Dedifferentiated amniotic fluid mesenchymal stem cell (primary cell): ENCODE results near the gene PBX1.
A peak's percentile ranks its signal among the peaks of the same experiment; 100 is the strongest.
"Not testable (repeated sequence)": the region's sequence is repeated elsewhere in the genome, so short reads cannot be mapped to it uniquely, and the experiment has no call there.

Source experiments
- DNase-seq: peaks from one replicate; pipeline ENCODE4 v3.0.0-alpha.2; 2016; ENCODE audit errors: extremely low spot score

The PBX1 gene

DNA sequence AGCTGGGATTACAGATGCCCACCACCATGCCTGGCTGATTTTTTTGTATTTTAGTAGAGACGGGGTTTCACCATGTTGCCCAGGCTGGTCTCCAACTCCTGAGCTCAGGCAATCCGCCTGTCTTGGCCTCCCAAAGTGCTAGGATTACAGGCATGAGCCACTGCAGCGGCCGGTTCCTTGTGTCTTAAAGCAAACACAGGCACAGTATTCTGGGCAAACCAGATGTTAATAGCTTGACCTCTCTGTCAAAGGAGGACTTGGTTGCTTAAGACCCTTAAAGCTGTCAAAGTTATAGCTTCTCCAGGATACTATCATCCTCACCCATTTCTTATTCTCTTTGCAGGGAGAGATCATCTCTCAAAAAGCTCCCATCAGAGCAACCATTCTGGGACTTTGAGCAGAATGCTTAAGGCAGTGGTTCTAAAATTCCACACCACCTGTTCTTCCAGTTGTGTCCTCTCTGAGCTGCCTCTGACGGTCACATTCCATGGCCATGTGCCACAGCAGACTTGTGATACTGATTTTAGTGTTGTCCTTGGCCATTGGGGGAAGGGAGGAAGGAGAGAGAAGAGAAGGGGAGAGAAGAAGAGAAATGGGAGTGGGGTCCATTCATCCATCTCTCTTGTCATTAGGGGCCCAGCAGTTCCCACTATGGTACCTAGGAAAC, 81.8 kb downstream of the PBX1 start:
- no peak for DNase-seq

DNA sequence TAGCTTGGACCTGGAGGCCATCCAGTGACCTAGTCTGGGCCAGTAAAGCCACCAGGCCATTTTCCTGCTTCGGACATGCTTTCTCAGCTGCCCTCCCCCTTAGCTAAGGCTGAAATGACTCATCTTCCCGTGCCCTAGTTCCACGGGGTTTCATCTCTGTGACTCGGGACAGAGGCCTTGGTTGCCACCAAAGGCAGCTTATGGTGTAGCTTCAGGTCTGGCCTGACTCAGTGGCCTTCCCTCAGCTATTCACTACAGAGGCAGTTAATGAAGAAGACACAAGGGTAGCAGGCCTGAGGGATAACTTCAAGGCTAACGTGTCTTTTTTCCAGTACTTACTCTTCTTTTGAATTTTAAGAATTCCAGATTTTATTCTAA, 82.4 kb downstream of the PBX1 start:
- DNase-seq, result no peak

DNA sequence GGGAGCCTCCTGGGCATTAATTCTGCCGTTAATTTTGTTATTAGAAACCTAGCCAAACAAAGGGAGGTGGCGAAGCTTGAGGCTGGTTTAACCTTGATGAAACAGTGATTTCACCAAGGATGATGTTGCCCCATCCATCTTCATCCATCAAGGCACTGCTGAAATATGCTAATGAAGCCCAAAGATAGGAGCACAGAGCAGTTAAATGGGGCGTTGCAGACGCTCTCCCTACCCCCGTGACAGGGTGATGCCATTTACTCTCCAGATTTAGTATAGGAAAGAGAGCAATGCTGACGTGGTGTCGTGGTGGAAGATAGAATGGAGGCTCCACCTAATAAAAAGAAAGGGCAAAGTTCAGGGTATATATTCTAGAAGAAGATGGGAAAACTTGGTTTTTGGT, 84.0 kb downstream of the PBX1 start:
- no peak for DNase-seq

DNA sequence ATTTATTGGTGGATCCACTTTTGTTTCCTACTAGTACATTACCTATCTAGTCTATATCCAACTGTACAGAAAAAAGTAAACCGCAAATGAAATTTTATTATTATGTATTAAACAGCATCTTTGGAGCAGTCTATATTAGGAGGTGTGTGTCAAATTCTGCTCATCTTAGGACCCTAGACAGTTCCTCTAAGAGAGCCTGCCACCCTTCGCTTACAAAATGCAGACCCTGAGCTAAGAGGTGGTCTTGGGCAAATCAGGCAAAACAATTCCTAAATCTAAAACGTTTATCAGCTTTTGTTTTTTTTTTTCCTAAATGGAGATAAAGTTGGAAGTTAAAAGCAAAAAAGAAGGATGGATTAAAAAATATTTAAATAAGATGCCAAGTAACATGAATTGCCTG, 85.3 kb downstream of the PBX1 start:
- no peak for DNase-seq

- peak; percentile 29 for DNase-seq
These were observed 86.0 kb downstream of the PBX1 start for GRCh38 chr1:164644774-164645644.

GRCh38 chr1:164645921-164646320, 86.9 kb downstream of the PBX1 start:
- no peak for DNase-seq

GRCh38 chr1:164647211-164647610, 88.2 kb downstream of the PBX1 start:
- DNase-seq, result no peak

DNA sequence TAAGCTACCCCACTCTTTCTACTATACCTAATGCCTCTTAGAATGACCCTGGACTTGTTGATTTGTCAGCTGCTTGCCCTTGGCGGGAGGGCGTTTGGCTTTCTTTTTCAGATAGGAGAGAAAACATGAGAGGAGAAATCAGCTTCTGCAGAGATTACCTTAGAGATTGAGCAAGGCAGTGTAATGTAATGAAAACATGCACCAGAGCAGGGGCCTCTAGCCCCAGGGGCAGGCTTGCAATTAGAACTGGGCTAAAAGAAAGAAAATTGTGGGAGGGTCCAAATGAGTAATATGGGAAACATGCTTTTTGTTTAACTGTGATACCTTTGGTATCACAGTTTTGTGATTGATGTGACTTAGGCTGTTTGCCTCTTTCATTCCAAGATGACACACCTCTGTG, 89.7 kb downstream of the PBX1 start:
- no peak for DNase-seq

- DNase-seq, result no peak
These were observed 90.2 kb downstream of the PBX1 start for GRCh38 chr1:164649146-164649545.

- DNase-seq, result no peak
These were observed 91.5 kb downstream of the PBX1 start for GRCh38 chr1:164650531-164650930.

GRCh38 chr1:164651351-164651951, 92.5 kb downstream of the PBX1 start:
- no peak for DNase-seq

DNA sequence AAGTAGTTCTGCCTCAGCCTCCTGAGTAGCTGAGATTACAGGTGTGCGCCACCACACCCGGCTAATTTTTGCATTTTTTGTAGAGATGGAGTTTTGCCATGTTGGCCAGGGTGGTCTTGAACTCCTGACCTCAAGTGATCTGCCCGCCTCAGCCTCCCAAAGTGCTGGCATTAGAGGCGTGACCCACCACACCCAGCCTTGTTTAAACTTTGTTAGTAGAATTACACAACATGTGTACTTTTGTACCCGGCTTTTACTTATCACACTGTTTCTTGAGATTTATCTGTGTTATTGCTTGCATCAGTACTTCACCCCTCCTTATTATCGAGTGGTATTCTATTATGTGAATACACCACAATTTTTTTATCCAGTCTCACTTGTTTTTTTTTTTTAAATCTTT, 94.0 kb downstream of the PBX1 start:
- DNase-seq, result not testable (repeated sequence)

GRCh38 chr1:164653705-164654104, 94.7 kb downstream of the PBX1 start:
- no peak for DNase-seq

DNA sequence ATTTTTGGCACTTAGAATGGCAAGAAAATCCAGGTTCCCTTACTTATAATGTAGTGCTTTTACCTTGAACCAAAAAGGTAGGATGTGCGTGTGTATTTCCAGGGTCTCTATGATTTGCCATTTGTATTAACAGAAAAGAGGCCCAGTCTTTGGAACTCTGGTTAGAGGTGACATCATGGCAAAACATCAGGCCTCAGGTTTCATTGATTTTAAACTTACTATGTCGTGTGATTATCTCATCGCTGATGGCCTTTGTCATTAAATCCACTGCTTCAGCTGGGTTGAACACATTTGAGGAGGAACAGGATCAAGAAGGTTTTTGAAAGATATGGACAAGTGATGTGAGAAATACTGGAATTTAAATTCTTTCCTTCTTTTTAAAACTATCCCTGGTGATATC, 95.2 kb downstream of the PBX1 start:
- no peak for DNase-seq

- no peak for DNase-seq
These were observed 99.9 kb downstream of the PBX1 start for GRCh38 chr1:164658864-164659263.

DNA sequence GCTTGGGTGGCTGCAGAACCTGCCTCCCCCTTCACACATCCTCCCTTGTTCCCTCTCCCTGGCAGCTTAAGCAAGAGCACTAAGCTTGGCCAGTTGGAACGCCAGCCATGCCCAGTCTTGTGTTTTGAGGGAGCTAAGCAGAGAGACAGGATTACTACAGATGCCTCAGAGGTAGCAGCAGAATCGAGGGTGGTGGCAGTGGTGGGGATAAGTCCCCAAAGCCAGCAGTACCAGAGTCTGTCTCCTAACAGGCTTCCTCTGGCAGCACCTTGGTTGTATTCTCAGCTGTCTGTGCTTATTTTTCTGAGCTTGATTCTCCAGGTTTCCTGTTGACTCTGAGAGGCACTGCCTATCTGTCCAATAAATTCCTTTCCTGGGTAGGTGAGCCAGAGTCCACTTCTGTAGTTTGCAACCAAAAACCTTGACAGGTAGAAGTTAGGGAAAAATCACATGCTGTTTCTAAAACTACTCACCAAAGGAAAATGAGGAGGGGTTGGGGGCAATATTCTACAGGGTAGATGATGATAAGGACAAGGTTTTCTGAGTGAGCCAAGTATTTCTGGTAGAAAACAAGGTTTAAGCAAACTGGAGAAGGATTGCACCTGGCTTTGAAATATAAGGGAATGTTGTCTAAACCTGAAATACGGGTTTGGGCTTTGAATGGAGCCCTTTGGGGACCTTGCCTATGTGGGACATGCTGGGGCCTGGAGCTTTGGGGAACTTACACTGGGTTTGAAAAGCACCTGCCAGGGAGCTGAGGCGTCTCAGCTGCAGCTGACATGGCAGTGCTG, 100.8 kb downstream of the PBX1 start:
- no peak for DNase-seq

GRCh38 chr1:164660412-164660772, 101.4 kb downstream of the PBX1 start:
- DNase-seq, result no peak

GRCh38 chr1:164660775-164661174, 101.8 kb downstream of the PBX1 start:
- no peak for DNase-seq

GRCh38 chr1:164662462-164662861, 103.5 kb downstream of the PBX1 start:
- no peak for DNase-seq

- DNase-seq, result no peak
These were observed 104.0 kb downstream of the PBX1 start for GRCh38 chr1:164662955-164663354.

- no peak for DNase-seq
These were observed 105.1 kb downstream of the PBX1 start for GRCh38 chr1:164664127-164664526.

DNA sequence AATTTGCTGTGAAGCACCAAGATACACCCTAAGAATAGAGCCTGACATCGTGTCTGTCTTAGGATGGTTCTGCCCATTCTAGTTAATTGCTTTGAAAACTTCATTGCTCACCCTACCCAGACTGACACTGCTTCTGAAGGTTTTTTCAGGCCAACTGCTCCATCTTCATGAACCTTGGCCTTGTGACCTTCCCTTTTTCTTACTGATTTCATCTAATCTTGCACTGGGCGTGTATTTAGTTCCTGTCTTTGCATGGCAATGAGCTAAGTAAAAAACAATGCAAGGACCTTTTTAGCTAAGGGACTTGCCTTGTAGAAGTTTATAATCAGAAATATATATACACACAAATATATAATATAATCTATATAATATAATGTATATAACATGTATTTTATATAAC, 108.0 kb downstream of the PBX1 start:
- DNase-seq, result no peak
